Measurements from ENCODE around the gene RAB44.

RAB44 gene

DNA sequence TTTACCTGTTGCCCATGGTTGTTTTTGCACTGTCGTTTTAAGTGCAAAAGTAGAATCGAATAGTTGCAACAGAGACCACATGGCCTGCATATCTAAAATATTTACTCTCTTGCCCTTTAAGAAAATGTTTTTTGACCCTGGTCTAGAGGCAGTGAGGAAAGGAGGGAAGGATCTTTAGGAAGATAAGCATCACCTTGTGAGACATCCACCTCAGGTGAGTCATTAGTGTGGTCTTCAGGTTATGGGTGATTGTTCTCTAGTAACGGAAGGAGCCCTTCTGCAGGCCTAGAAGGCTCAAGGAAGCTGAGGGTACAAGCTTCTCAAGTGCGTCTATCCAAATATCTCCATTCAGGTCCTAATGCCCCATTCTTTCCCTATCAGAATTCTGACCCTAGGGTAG lies 6.6 kb upstream of the RAB44 start:
- DNase-seq (ENCODE audit: extremely low read depth, low read depth) = no peak
- TF ChIP-seq, protein P1, sequence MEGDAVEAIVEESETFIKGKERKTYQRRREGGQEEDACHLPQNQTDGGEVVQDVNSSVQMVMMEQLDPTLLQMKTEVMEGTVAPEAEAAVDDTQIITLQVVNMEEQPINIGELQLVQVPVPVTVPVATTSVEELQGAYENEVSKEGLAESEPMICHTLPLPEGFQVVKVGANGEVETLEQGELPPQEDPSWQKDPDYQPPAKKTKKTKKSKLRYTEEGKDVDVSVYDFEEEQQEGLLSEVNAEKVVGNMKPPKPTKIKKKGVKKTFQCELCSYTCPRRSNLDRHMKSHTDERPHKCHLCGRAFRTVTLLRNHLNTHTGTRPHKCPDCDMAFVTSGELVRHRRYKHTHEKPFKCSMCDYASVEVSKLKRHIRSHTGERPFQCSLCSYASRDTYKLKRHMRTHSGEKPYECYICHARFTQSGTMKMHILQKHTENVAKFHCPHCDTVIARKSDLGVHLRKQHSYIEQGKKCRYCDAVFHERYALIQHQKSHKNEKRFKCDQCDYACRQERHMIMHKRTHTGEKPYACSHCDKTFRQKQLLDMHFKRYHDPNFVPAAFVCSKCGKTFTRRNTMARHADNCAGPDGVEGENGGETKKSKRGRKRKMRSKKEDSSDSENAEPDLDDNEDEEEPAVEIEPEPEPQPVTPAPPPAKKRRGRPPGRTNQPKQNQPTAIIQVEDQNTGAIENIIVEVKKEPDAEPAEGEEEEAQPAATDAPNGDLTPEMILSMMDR (IDR thresholded peaks at IDR 0.05; ENCODE audit: low read depth, low read length) = no peak

DNA sequence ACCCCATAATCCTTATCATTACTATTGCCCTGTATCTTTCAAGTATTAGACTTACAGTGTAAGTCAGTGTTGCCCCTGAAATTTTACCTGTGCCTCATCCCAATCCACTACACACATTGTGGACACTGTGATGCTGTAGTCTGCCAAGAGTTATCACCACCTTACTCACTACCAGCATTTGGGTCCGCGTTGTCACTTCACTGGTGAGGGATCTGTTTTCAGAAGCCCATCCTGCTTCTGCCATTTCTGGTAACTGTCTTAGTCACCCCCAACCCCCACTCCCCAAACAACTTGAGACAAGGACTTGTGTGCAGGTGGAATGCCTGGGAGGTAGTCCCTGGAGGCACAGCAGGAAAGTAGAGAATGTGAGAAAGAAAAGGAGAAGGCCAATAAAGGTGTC lies 6.0 kb upstream of the RAB44 start:
- no peak for DNase-seq (ENCODE audit: extremely low read depth, low read depth)
- TF ChIP-seq, protein P1 (IDR thresholded peaks at IDR 0.05; ENCODE audit: low read depth, low read length) = no peak

DNA sequence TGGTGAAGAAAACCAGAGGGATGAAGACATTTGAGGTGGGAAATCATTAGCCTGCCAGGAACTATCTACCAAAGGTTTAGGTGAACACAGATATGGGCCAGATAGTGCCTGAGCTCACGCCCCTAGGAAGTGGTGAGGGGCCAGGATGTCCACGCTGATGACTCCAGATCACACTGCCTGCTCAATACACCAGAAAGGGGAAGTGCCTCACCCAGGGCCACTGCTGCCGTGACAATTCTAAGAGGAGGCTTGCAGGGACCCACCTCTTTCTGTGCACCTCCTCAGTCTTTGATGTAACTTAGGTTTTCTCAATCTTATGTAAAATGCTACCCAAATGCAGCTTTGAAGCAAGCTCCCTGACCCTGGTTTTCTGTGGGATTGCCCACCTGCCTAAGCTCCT lies 5.4 kb upstream of the RAB44 start:
- TF ChIP-seq, protein P1 (IDR thresholded peaks at IDR 0.05; ENCODE audit: low read depth, low read length) = no peak
- DNase-seq (ENCODE audit: extremely low read depth, low read depth) = no peak

DNA sequence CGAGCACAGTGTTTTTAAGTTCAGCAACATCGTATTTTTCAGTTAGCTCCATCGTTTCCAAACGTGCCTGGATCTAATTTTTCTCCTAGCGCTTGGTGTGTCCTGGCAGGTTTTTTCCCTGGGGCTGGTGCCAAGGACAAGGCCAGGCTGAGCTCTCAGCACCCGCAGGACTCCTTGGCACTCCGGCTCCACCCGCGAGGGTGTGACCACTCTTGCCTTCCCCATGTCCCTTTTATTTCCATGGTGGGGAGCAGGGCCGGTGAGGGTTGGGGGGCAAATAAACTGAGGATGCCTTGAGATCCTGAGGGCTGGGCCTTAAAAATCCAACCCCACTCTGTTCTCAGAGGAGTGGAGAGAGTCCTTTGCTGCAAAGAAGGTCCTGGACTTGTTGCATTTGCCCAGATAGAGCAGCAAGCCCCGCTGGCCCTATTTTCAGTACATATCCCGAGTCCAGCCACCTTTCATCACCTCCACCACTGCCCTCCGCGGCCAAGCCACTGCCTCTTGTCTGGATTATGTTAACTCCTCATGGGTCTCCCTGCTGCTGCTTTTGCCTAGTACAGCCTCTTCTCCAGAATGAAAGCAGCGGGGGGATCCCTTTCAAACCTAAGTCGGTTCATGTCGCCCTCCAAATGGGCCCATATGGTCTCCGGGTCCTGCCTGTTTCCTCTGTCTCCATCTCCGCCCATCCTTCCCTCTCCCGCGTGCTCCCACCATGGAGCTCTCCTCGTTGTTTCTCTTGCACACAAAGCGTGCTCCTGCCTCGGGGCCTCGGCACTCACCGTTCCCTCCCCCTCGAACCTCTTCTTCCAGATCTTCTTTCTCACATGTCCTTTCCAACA lies 4.5 kb upstream of the RAB44 start:
- no peak for DNase-seq (ENCODE audit: extremely low read depth, low read depth)
- TF ChIP-seq, protein P1 (IDR thresholded peaks at IDR 0.05; ENCODE audit: low read depth, low read length) = no peak

DNA sequence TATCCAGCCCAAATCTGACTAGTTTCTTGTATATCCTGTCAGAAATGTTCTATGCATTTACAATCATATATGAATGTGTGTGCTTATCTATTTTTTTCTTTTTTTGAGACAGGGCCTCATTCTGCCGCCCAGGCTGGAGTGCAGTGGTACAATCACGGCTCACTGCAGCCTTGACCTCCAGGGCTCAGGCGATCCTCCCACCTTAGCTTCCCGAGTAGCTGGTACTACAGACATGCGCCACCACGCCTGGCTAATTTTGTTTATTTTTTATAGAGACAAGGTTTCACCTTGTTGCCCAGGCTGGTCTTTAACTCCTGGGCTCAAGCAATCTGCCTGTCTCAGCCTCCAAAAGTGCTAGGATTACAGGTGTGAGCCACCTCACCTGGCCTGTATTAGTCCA lies 3.0 kb upstream of the RAB44 start:
- TF ChIP-seq, protein P1 (IDR thresholded peaks at IDR 0.05; ENCODE audit: low read depth, low read length) = no peak
- DNase-seq (ENCODE audit: extremely low read depth, low read depth) = no peak

DNA sequence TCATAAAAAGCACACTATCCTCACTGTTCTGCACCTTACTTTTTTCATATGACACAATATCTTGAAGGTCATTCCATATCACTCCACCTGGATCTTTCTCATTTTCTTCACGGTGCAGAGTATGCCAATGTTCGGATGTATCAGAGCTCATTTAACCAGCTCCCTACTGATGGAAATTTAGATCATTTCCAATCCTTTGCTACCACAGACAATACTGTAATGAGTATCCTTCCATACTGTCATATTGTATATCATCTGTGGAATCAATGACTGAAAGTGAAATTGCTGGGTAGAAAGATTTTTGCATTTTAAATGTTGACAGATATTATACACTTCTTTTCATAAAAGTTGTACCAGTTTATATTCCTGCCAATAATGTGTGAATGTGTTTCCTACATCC lies 2.2 kb upstream of the RAB44 start:
- TF ChIP-seq, protein P1 (IDR thresholded peaks at IDR 0.05; ENCODE audit: low read depth, low read length) = no peak
- DNase-seq (ENCODE audit: extremely low read depth, low read depth) = no peak

DNA sequence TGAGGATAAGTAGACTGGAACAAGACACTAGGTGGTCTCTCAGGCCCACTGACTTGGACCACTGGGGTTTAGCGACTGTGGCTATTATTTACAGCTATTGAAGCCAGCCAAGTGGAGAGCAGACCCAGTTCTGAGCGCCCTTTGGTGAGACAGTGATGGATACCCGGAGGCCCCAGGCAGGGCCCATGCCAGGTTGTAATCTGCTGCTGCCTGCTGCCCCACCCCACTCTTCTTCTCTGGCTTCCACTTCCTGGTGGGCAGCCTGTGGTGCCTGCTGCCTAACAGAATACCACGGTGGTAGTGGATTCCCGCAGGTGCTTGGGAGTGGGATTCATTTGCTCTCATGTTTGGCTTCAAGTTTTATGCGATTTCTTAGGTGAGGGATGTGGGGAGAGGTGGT lies 570 bp downstream of the RAB44 start:
- DNase-seq (ENCODE audit: extremely low read depth, low read depth) = no peak
- TF ChIP-seq, protein P1 (IDR thresholded peaks at IDR 0.05; ENCODE audit: low read depth, low read length) = no peak
